Fibroblast of skin of left quadriceps (primary cell): Measurements from ENCODE around the gene AFAP1.
"Not testable (repeated sequence)": the region's sequence is repeated elsewhere in the genome, so short reads cannot be mapped to it uniquely, and the experiment has no call there.

Experiments
- DNase-seq, 2 experiments: peaks; one replicate each; pipeline ENCODE4 v3.0.0-alpha.2; 2013; ENCODE audit warnings: low read depth in 2 of 2

Gene AFAP1

GRCh38 chr4:7945709-7946380 is 6.2 kb upstream of the AFAP1 start:
- DNase-seq, result no peak

- DNase-seq, result no peak
Measured at GRCh38 chr4:7944599-7945220, 5.0 kb upstream of the AFAP1 start.

GRCh38 chr4:7943688-7944087 is 4.0 kb upstream of the AFAP1 start:
- DNase-seq, result not testable (repeated sequence)

DNA sequence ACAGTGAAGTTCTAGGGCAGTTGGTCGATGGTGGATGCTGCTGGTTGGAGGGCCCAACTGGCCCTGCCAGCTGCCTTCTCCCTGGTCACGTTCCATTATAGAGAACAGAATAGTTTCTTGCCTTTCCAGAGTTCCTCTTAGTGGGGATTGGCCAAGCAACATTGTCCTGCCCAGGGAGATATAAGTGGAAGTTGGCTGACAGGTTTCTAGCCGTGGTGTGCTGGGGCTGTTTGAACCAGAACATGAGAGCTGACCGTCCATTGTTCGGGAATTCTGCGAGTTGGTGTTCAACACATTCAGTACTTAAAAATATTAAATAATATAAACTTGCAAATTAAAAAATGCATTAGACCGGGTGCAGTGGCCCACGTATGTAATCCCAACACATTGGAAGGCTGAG is 3.5 kb upstream of the AFAP1 start:
- DNase-seq, result no peak

DNA sequence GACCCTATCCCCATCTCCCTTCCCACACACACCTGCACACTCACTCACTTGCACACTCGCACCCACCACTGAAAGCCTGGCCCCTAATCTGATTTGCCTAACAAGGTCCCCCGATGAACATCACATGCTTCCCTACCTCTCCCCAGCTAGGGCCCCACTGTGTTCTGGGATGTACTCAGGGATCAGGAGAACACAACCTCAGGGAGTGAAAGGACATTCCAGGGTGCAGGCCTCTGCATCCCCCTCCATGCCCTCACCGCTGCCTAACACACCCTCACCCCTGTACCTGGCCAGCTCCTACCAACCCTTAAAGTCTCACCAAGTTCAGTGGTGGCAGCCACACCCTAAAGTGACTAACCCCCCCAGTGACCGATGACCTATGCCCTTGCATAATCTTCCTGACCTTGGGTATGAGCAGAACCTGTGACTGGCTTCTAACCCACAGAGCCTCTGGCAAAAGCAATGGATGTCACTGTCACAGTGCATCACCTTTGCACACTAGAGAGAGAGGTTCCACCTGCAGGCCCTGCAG is 2.4 kb upstream of the AFAP1 start:
- no peak for DNase-seq

GRCh38 chr4:7941111-7941964 is 1.7 kb upstream of the AFAP1 start:
- DNase-seq, result no peak

GRCh38 chr4:7938609-7939376 is 868 bp downstream of the AFAP1 start:
- no peak for DNase-seq

GRCh38 chr4:7938266-7938608 is 1.4 kb downstream of the AFAP1 start:
- DNase-seq, result no peak

DNA sequence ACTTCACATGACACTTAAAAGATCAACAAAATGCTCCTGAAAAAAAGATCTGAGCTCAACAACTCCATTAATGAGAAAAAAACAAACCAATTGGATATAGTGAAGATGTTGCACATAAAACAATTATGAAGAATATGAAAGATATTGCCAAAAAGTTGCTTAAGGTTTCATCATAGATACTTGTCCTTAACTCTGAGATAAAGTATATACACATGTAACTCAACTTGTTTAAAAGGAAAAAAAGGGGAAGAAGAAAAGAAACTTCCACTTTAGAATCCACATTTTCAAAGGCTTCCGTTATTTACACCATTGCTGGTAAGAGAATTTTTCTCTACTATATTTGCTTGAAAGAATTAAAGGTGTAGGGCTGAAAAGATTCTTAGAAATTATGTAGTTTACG is 2.7 kb downstream of the AFAP1 start:
- no peak for DNase-seq

DNA sequence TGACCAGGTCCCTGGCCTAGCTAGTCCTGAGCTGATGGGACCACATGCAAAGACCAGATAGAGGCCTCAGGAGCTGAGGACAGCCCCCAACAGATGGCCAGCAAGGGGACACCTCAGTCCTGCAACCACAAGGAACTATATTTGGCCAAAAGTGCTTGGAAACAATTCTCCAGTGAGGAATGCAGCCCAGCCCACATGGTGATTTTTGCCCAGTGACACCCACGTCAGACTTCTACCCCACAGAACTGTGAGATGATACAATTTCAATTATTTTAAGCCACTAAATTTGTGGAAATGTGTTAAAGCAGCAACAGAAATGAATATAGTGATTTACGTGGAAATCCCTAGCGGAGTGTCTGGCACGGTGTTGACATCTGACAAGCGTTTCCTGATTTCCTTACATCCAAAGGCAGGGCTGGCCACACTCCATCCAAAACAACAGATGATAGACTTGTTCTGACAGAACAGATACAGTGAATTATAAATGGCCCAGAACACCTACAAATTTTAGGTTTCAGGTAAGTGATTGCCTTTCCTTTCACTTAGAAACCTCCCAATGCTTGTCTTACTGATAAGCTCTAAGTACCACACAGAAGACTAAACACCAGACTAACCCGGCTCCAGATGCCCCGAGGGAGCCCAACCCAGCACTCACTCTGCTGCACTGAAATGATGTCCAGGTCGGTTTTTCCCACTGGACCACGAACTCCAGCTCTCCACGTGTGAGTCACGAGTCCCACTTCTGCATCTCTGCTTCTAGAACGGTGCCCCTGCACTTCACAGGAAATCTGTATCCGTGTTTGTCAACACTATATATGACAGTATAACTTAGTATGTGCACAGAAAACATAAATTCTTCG is 5.8 kb downstream of the AFAP1 start:
- DNase-seq, result no peak

DNA sequence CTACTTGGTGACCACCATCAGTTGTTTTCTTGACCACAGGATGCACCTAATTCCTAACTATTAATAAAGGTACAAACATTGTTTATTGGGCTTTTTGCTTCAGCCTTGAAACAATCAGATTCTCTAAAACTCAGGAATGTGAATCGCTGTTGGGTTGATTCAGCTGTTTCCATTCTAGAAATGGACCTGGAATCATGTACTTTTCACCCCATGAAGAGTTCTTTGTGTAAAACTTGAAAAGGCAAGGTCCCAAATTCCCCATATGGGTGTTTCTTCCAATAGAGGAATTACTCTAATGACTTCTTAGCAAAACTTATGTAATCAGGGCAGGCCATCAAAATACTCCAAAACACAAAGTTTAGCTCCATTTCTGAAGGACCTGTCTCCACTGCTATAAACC is 7.4 kb downstream of the AFAP1 start:
- DNase-seq, result no peak

GRCh38 chr4:7929118-7929951 is 10.3 kb downstream of the AFAP1 start:
- DNase-seq, result no peak

DNA sequence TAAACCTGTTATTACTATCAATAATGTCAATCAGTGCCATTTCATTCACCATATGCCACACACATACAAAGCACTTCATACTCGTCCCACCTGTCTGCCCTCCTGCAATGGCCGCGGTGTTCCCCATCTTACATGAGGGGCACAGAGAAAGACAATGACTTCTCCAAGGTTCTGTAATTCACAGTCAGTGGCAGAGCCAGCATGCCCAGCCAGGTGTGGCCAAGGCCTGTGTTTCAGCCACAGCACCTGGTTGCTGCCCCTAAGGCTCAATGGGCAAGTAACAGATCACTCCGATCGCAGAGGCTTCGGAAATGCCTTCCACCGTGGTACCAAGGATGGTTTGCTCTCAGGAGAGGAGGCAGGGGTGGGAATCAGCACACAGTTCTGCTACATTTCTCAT is 10.9 kb downstream of the AFAP1 start:
- DNase-seq, result no peak

DNA sequence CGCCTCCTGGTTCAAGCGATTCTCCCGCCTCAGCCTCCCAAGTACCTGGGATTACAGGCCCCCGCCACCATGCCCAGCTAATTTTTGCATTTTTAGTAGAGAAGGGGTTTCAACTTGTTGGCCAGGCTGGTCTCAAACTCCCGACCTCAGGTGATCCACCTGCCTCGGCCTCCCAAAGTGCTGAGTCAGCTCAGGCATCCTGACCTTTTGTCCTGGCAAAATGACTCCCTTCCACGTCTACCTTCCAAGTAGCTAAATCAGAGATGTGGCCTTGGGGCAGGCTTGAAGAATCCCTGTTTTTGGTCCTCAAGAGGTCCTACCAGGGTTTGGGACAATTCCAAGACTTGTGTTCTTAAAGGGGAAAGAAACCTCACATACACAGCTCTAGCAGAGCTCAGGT is 12.8 kb downstream of the AFAP1 start:
- no peak for DNase-seq

GRCh38 chr4:7924570-7924969 is 15.1 kb downstream of the AFAP1 start:
- no peak for DNase-seq

- DNase-seq, result no peak
Measured at GRCh38 chr4:7924163-7924562, 15.5 kb downstream of the AFAP1 start.

- no peak for DNase-seq
Measured at GRCh38 chr4:7922466-7922865, 17.2 kb downstream of the AFAP1 start.

DNA sequence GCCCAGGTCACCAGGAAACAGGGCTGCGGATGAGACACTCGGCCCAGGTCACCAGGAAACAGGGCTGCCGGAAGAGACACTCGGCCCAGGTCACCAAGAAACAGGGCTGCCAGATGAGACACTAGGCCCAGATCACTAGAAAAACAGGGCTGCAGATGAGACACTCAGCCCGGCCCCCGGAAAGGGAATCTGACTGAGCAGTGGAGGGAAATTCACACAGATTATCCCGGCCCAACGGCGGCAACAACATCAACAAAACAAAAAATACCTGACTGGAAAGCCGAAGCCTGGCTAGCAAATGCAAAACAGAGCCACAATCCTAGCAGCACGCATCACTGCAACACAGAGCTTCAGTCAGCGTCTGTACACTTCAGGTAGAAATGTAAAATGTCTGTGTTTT is 20.7 kb downstream of the AFAP1 start:
- no peak for DNase-seq

GRCh38 chr4:7918187-7918586 is 21.5 kb downstream of the AFAP1 start:
- DNase-seq, result not testable (repeated sequence)

GRCh38 chr4:7917669-7918068 is 22.0 kb downstream of the AFAP1 start:
- DNase-seq, result no peak
